Measurements from ENCODE around the gene NUBP2.

Gene NUBP2

DNA sequence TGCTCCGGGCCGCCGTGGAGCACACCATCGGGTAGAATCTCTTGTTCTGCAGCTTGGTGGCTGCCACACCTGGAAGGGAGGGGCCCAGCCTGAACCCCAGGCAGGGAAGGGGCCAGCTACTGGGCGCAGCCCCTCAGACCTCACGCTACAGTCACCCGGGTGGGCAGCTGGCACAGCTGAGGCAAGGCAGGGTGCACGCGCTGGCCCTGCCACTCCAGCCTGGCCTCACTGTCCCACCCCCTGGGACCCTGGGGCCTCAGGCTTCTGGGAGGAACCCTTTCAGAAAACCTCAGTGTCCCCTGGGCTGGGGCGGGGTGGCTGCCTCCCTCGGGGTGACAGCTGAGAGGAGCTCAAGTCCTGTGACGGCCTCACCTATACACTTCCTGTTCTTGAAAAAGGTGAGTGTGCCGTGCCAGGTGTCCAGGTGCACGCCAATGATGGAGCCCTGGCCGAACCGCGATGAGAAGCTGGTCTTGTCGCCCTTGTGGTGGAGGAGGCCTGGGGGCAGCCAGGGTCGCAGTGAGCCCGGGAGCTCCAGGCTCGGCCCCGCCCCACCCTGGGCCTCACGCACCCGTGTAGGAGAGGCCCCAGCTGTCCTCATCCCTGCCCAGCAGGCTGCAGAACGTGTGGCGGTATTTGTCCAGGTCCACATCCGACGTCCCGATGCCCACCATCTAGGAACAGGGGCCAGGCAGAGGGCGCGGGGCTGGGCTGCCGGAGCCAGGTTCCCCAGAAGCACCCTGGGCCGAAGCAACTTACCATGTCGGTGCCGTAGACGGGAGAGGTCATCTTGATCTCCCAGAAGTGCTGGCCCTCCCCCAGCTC lies 5.2 kb upstream of the NUBP2 start:
- TF ChIP-seq EP300 (IDR thresholded peaks at IDR 0.05; ENCODE audit: borderline replicate concordance) (no peak), EGR1 (IDR thresholded peaks at IDR 0.05) (no peak), TCF12 (IDR thresholded peaks at IDR 0.05; ENCODE audit: low read depth) (no peak), TEAD4 (IDR thresholded peaks at IDR 0.05) (no peak), CREB1 (IDR thresholded peaks at IDR 0.05; ENCODE audit: low read depth) (no peak), FOXM1 (IDR thresholded peaks at IDR 0.05; ENCODE audit: borderline replicate concordance, low read depth) (no peak), YY1 (IDR thresholded peaks at IDR 0.05; ENCODE audit: low read depth) (no peak), RAD21 (IDR thresholded peaks at IDR 0.05; ENCODE audit: low read depth) (no peak), TAF1 (IDR thresholded peaks at IDR 0.05; ENCODE audit: low read depth) (no peak), NFIC (IDR thresholded peaks at IDR 0.05) (no peak)
- TF ChIP-seq, protein P1, sequence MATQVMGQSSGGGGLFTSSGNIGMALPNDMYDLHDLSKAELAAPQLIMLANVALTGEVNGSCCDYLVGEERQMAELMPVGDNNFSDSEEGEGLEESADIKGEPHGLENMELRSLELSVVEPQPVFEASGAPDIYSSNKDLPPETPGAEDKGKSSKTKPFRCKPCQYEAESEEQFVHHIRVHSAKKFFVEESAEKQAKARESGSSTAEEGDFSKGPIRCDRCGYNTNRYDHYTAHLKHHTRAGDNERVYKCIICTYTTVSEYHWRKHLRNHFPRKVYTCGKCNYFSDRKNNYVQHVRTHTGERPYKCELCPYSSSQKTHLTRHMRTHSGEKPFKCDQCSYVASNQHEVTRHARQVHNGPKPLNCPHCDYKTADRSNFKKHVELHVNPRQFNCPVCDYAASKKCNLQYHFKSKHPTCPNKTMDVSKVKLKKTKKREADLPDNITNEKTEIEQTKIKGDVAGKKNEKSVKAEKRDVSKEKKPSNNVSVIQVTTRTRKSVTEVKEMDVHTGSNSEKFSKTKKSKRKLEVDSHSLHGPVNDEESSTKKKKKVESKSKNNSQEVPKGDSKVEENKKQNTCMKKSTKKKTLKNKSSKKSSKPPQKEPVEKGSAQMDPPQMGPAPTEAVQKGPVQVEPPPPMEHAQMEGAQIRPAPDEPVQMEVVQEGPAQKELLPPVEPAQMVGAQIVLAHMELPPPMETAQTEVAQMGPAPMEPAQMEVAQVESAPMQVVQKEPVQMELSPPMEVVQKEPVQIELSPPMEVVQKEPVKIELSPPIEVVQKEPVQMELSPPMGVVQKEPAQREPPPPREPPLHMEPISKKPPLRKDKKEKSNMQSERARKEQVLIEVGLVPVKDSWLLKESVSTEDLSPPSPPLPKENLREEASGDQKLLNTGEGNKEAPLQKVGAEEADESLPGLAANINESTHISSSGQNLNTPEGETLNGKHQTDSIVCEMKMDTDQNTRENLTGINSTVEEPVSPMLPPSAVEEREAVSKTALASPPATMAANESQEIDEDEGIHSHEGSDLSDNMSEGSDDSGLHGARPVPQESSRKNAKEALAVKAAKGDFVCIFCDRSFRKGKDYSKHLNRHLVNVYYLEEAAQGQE (IDR thresholded peaks at IDR 0.05; ENCODE audit: low read depth) = no peak
- TF ChIP-seq, protein P2, sequence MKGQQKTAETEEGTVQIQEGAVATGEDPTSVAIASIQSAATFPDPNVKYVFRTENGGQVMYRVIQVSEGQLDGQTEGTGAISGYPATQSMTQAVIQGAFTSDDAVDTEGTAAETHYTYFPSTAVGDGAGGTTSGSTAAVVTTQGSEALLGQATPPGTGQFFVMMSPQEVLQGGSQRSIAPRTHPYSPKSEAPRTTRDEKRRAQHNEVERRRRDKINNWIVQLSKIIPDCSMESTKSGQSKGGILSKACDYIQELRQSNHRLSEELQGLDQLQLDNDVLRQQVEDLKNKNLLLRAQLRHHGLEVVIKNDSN (IDR thresholded peaks at IDR 0.05) = no peak
- TF ChIP-seq, protein P3, sequence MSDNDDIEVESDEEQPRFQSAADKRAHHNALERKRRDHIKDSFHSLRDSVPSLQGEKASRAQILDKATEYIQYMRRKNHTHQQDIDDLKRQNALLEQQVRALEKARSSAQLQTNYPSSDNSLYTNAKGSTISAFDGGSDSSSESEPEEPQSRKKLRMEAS (IDR thresholded peaks at IDR 0.05) = no peak

DNA sequence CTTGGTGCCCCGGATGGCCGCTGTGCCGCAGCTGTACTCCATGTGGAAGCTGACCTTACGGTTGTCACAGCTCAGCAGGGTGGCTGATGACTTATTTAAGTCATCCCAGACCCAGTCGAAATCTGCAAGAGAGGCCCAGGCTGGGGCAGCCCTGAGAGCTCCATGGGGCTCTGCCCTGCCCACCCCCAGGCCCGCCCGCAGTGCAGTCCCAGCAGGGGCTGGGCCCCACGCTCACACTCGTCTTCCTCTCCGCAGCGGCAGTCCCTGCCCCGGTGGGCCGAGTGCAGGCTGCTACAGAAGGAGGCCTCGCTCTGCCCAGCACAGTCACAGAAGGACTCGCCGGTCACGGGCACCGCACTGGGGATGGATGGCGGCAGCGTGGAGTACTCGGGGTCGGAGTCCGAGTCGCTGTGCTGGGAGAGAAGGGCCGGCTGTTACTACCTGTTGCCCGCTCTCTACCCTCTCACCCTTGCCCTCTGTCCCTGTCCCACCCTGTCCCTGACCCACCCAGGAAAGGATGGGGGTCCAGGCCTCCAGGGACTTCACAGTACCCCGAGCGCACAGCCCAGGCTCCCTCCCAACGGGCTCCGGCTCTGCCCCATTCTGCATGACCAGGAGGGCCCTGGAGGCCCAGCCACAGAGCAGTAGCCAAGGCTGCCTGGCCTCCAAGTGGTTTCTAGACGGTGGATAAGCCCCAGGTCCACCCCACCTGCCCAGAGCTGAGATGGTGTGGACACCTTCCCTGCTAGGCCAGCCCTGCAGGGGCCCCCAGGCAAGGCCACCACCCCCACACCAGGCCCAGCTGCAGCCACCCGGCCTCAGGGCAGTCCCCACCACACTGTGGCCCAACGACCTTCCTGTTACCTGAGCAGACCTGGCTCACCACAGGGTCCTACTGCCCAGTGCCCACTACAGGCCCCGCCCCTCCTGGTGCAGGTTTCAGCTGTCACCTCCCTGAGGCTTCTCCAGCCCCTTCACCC lies 4.3 kb upstream of the NUBP2 start:
- TF ChIP-seq TEAD4 (IDR thresholded peaks at IDR 0.05) (no peak), RAD21 (IDR thresholded peaks at IDR 0.05; ENCODE audit: low read depth) (no peak), FOXM1 (IDR thresholded peaks at IDR 0.05; ENCODE audit: borderline replicate concordance, low read depth) (no peak), NFIC (IDR thresholded peaks at IDR 0.05) (no peak), CEBPB (IDR thresholded peaks at IDR 0.05) (no peak), TCF12 (IDR thresholded peaks at IDR 0.05; ENCODE audit: low read depth) (no peak), ZBTB7A (IDR thresholded peaks at IDR 0.05; ENCODE audit: low read depth) (no peak), EP300 (IDR thresholded peaks at IDR 0.05; ENCODE audit: borderline replicate concordance) (no peak), TAF1 (IDR thresholded peaks at IDR 0.05; ENCODE audit: low read depth) (no peak), YY1 (IDR thresholded peaks at IDR 0.05; ENCODE audit: low read depth) (no peak), CREB1 (IDR thresholded peaks at IDR 0.05; ENCODE audit: low read depth) (no peak)
- TF ChIP-seq, protein P3 (IDR thresholded peaks at IDR 0.05) = no peak

DNA sequence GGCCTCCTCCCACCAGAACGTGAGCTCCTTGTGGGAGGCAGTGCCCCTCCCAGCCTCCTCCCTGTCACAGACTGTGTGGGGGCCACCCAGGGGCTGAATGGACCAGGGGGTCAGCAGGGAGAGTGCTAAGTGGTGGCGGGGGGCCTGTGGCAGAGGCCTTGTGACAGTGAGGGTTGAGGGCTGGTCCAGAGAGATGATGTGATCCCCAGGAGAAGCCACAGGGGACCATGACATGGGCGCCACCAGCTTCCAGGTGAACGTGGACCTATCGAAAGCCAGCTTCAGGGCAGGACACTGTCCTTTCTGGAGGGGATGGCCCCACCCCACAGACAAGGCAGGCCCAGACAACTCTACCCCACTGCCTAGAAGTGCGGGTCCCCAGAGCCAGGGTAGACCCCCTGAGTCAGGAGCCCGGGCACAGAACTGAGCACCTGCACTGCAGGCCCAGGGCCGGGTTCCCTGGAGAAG lies 3.5 kb upstream of the NUBP2 start:
- TF ChIP-seq, protein P2 (IDR thresholded peaks at IDR 0.05) = no peak
- TF ChIP-seq FOXM1 (IDR thresholded peaks at IDR 0.05; ENCODE audit: borderline replicate concordance, low read depth) = no peak
- no peak for TF ChIP-seq EGR1 (IDR thresholded peaks at IDR 0.05)
- no peak for TF ChIP-seq TAF1 (IDR thresholded peaks at IDR 0.05; ENCODE audit: low read depth)
- TF ChIP-seq CEBPB (IDR thresholded peaks at IDR 0.05) = no peak
- no peak for TF ChIP-seq RAD21 (IDR thresholded peaks at IDR 0.05; ENCODE audit: low read depth)
- TF ChIP-seq, protein P3 (IDR thresholded peaks at IDR 0.05) = no peak
- no peak for TF ChIP-seq EP300 (IDR thresholded peaks at IDR 0.05; ENCODE audit: borderline replicate concordance)
- TF ChIP-seq ZBTB7A (IDR thresholded peaks at IDR 0.05; ENCODE audit: low read depth) = no peak
- TF ChIP-seq, protein P1 (IDR thresholded peaks at IDR 0.05; ENCODE audit: low read depth) = no peak

DNA sequence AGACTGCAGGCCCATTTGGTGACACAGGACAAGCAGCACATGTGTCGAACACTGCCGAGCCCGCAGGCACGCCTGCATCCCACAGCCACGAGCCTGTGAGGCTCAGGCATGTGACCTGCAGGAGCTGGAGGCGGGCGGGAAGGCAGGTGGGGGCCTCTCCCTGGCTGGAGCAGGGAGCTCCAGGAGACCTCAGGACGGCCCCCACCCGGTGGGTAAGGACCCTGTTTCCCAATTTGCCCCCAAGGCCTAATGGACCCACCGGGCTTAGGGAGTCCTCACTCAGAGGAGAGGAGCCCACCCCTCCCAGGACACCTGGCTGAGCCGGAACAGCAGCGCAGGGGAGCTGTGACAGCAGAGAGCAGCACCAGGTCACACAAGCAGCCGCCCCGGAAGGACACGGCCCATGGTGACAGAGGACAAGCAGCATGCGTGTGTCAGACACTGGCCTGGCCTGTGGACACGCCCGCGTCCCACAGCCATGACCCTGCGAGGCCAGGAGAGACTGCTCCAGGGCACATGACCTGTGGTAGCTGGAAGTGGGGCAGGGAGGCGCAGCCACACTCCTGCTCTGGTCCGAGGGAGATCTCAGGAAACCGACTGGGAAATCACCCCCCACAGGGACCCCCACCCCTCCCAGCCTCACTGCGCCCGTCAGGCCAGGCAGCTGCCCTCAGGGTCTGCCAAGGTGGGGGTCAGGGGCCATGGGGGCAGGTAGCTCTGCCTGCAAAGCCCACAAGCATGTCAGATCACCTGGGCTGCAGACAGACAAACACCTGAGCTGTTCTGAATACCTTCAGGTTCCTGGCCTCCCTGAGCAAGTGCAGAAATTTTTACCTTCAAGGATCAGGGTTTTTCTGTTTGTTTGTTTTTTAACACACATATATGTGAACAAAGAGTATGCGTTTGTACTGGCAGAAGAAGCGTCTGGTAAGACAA lies 2.8 kb upstream of the NUBP2 start:
- TF ChIP-seq TEAD4 (IDR thresholded peaks at IDR 0.05) (no peak), TAF1 (IDR thresholded peaks at IDR 0.05; ENCODE audit: low read depth) (no peak)
- TF ChIP-seq, protein P2 (IDR thresholded peaks at IDR 0.05) = 0 out of 2 replicates have a peak, but pooled peaks have one; percentile 6

Measured in Ishikawa (cell line).